Hepatocyte (in vitro differentiated cells): ENCODE data around the gene OCEL1. TPM values are rescaled to one million over a fixed set of nuclear protein-coding genes. Genes with fewer than 3 reads are reported as not detected.

Experiments
- DNase-seq: peaks from one replicate; pipeline ENCODE4 v3.0.0-alpha.2; 2016; ENCODE audit warnings: low spot score
- H2AFZ ChIP-seq: fragments of 200-600 bp; sonication (generic); 2 replicates; pipeline ENCODE4 v1.6.0; 2016; ENCODE audit warnings: antibody characterized with exemption, mild to moderate bottlenecking
- H3K27ac ChIP-seq: fragments of 200-600 bp; sonication (generic); 2 replicates; pipeline ENCODE4 v1.5.1; 2016; ENCODE audit warnings: mild to moderate bottlenecking
- H3K27me3 ChIP-seq: fragments of 200-600 bp; sonication (generic); 2 replicates; pipeline ENCODE4 v1.6.1; 2016
- H3K36me3 ChIP-seq: fragments of 200-600 bp; sonication (generic); replicated peaks from 2 replicates; pipeline ENCODE4 v1.5.1; 2016; ENCODE audit warnings: low read depth; ENCODE audit not compliant: insufficient read depth
- H3K4me1 ChIP-seq: fragments of 200-600 bp; sonication (generic); 2 replicates; pipeline ENCODE4 v1.5.1; 2016; ENCODE audit warnings: mild to moderate bottlenecking, moderate library complexity; ENCODE audit not compliant: insufficient read depth
- H3K4me2 ChIP-seq: fragments of 200-600 bp; sonication (generic); 2 replicates; pipeline ENCODE4 v1.6.0; 2016
- H3K4me3 ChIP-seq: fragments of 200-600 bp; sonication (generic); 2 replicates; pipeline ENCODE4 v1.5.1; 2016; ENCODE audit warnings: mild to moderate bottlenecking
- H3K79me2 ChIP-seq: fragments of 200-600 bp; sonication (generic); 2 replicates; pipeline ENCODE4 v1.6.0; 2017; ENCODE audit warnings: mild to moderate bottlenecking
- H3K9me2 ChIP-seq: fragments of 200-600 bp; sonication (generic); replicated peaks from 2 replicates; pipeline ENCODE4 v1.6.0; 2017; ENCODE audit warnings: mild to moderate bottlenecking; ENCODE audit not compliant: insufficient read depth
- H3K9me3 ChIP-seq: fragments of 200-600 bp; sonication (generic); 2 replicates; pipeline ENCODE4 v1.5.1; 2016; ENCODE audit warnings: low read depth, mild to moderate bottlenecking
- H4K20me1 ChIP-seq: fragments of 200-600 bp; sonication (generic); 2 replicates; pipeline ENCODE4 v1.6.0; 2016; ENCODE audit warnings: mild to moderate bottlenecking; ENCODE audit not compliant: insufficient read depth, poor library complexity, severe bottlenecking
- CTCF ChIP-seq: fragments of 200-600 bp; sonication (generic); IDR thresholded peaks from 2 replicates; pipeline ENCODE4 v1.5.1; 2016; ENCODE audit warnings: antibody characterized with exemption, mild to moderate bottlenecking; ENCODE audit not compliant: poor library complexity
- EZH2 ChIP-seq: fragments of 200-600 bp; sonication (generic); IDR thresholded peaks from 2 replicates; pipeline ENCODE4 v1.6.1; 2016; ENCODE audit warnings: antibody characterized with exemption, mild to moderate bottlenecking, borderline replicate concordance
- EZH2phosphoT487 ChIP-seq: fragments of 200-600 bp; sonication (generic); IDR thresholded peaks from one replicate; pipeline ENCODE4 v1.6.1; 2018; ENCODE audit warnings: antibody characterized with exemption, mild to moderate bottlenecking, low read depth, moderate library complexity; ENCODE audit not compliant: unreplicated experiment, severe bottlenecking
- WGBS: methylation state at CpG from one replicate; pipeline ENCODE4 v1.1.6; 2016; ENCODE audit warnings: low lambda C conversion rate; ENCODE audit errors: missing lambda C conversion rate; 5-methylcytosine and 5-hydroxymethylcytosine counted together
- polyA plus RNA-seq: library from polyadenylated mRNA; unstranded; fragments of >200 nt; fragmentation: Nextera tagmentation; extraction: Ambion mirVana; gene quantifications from 2 replicates; pipeline ENCODE4 v1.2.1, GENCODE V29; 2016
- total RNA-seq: library from RNA; depleted of rRNA; stranded (reverse); fragments of >200 nt; gene quantifications from 2 replicates; pipeline ENCODE4 v1.2.3, GENCODE V29; 2014

OCEL1 gene
- total and polyA plus RNA-seq, 2 experiments from 2014 or later, result 9.5 to 47.7 TPM

- Histone ChIP-seq H3K36me3 (no peaks in the 10 kb centered on the region), H3K9me3 (no peaks in the 10 kb centered on the region)
- 98% methylated on average over 14 of the region's 14 CpGs for WGBS
Measured at GRCh38 chr19:17210296-17210695, 15.7 kb upstream of the OCEL1 start.

GRCh38 chr19:17211547-17212446 is 14.2 kb upstream of the OCEL1 start:
- Histone ChIP-seq H3K4me2 (no peak overlapping the region), H2AFZ (no peak overlapping the region), H3K79me2 (peaks cover 12% of the 10 kb centered on the region), H3K4me1 (peaks cover 6% of the 10 kb centered on the region), H3K36me3 (no peaks in the 10 kb centered on the region), H4K20me1 (no peaks in the 10 kb centered on the region), H3K9me3 (no peaks in the 10 kb centered on the region), H3K27ac (no peak overlapping the region), H3K9me2 (no peaks in the 10 kb centered on the region), H3K27me3 (no peaks in the 10 kb centered on the region), H3K4me3 (no peak overlapping the region)
- 98% methylated on average over 29 of the region's 58 CpGs for WGBS
- no peak for TF ChIP-seq EZH2
- TF ChIP-seq CTCF, result no peak
- no peak for TF ChIP-seq EZH2phosphoT487
- peak; percentile 4 for DNase-seq

More at GRCh38 chr19:17210296-17210695, 15.7 kb upstream of the OCEL1 start:
- no peaks in the 10 kb centered on the region for H3K27me3 ChIP-seq
- H3K27ac ChIP-seq, result no peak overlapping the region
- TF ChIP-seq EZH2 (no peak), EZH2phosphoT487 (no peak), CTCF (no peak)
- no peaks in the 10 kb centered on the region for H4K20me1 ChIP-seq
- H3K4me3 ChIP-seq, result no peak overlapping the region
- H3K79me2 ChIP-seq, result peaks cover 6% of the 10 kb centered on the region
- no peak overlapping the region for H2AFZ ChIP-seq
- DNase-seq, result peak; percentile 7
- peaks cover 6% of the 10 kb centered on the region for H3K4me1 ChIP-seq
- no peak overlapping the region for H3K4me2 ChIP-seq
- H3K9me2 ChIP-seq, result no peaks in the 10 kb centered on the region

- Histone ChIP-seq H2AFZ (no peak overlapping the region), H3K36me3 (no peaks in the 10 kb centered on the region), H3K9me2 (no peaks in the 10 kb centered on the region), H3K9me3 (no peaks in the 10 kb centered on the region), H3K4me2 (no peak overlapping the region), H4K20me1 (no peaks in the 10 kb centered on the region), H3K4me1 (peaks cover 6% of the 10 kb centered on the region), H3K79me2 (peaks cover 12% of the 10 kb centered on the region), H3K27ac (no peak overlapping the region), H3K4me3 (no peak overlapping the region), H3K27me3 (no peaks in the 10 kb centered on the region)
- WGBS, result 98% methylated on average over 5 of the region's 5 CpGs
- peak; percentile 3 for DNase-seq
- TF ChIP-seq EZH2phosphoT487 (no peak), EZH2 (no peak), CTCF (no peak)
Measured at GRCh38 chr19:17213334-17213733, 12.7 kb upstream of the OCEL1 start.
